Lung (tissue), 12 donors: ENCODE data around the gene SH2D1B. TPM values are rescaled to one million over a fixed set of nuclear protein-coding genes. Genes with fewer than 3 reads are reported as not detected.
"Not testable (repeated sequence)": the region's sequence is repeated elsewhere in the genome, so short reads cannot be mapped to it uniquely, and the experiment has no call there.

Experiments used
- ATAC-seq: fragments of 200-7000 bp; cut with Tn5 transposase; one replicate; pipeline ENCODE4 v1.9.1; 2020; ENCODE audit warnings: moderate number of reproducible peaks; ENCODE audit not compliant: insufficient read depth, low FRiP score
- DNase-seq, 3 donors: peaks; one replicate each; pipeline ENCODE4 v3.0.0-alpha.2; 2013 to 2017
- H3K27ac ChIP-seq, 2 donors: one replicate each; pipeline ENCODE4 v1.5.1; 2013; ENCODE audit warnings: mild to moderate bottlenecking in 2 of 2, moderate library complexity in 2 of 2, control low read depth in 1 of 2, inconsistent platforms in 1 of 2, low read depth in 1 of 2, low read length in 1 of 2
- H3K27me3 ChIP-seq, 3 donors: one replicate each; pipeline ENCODE4 v1.5.1; 2013; ENCODE audit warnings: low read length in 2 of 3; ENCODE audit not compliant: control insufficient read depth in 3 of 3, insufficient read depth in 3 of 3
- H3K36me3 ChIP-seq, 4 donors: one replicate each; pipeline ENCODE4 v1.5.1; 2013; ENCODE audit warnings: low read length in 4 of 4, mild to moderate bottlenecking in 1 of 4, moderate library complexity in 1 of 4; ENCODE audit not compliant: control insufficient read depth in 4 of 4, insufficient read depth in 4 of 4
- H3K4me1 ChIP-seq, 5 donors: one replicate each; pipeline ENCODE4 v1.5.1; 2013; ENCODE audit warnings: low read length in 5 of 5, mild to moderate bottlenecking in 2 of 5, moderate library complexity in 1 of 5; ENCODE audit not compliant: control insufficient read depth in 5 of 5, insufficient read depth in 5 of 5
- H3K4me3 ChIP-seq: one replicate; pipeline ENCODE4 v1.5.1; 2013; ENCODE audit warnings: mild to moderate bottlenecking, control low read depth, moderate library complexity
- H3K9ac ChIP-seq, 2 donors: one replicate each; pipeline ENCODE4 v1.5.1; 2013; ENCODE audit warnings: low read length in 2 of 2, control low read depth in 1 of 2; ENCODE audit not compliant: insufficient read depth in 1 of 2
- H3K9me3 ChIP-seq, 4 donors: one replicate each; pipeline ENCODE4 v1.5.1; 2013; ENCODE audit warnings: low read length in 3 of 4, mild to moderate bottlenecking in 1 of 4, moderate library complexity in 1 of 4; ENCODE audit not compliant: control insufficient read depth in 4 of 4, insufficient read depth in 3 of 4
- whole genome bisulfite sequencing, 2 donors: extraction: QIAGEN DNeasy Blood & Tissue Kit; methylation state at CpG; one replicate each; pipeline ENCODE4 v1.1.7; 2013; 5-methylcytosine and 5-hydroxymethylcytosine counted together
- polyA plus RNA-seq, 2 donors: library from polyadenylated mRNA; stranded (reverse); fragments of 200-250 nt; gene quantifications; one replicate each; pipeline ENCODE4 v1.2.1, GENCODE V29; 2013
- total RNA-seq, 2 donors: library from RNA; depleted of rRNA in 1 of 2; stranded (reverse); fragments of >200 nt in 1 of 2; gene quantifications; one replicate each; pipeline ENCODE4 v1.2.1, GENCODE V29; 2014 to 2021
- TF ChIP-seq, protein P1 (sequence below): IDR thresholded peaks from 2 replicates; pipeline ENCODE4 v1.5.1; 2012; ENCODE audit warnings: mild to moderate bottlenecking; ENCODE audit errors: control extremely low read depth, extremely low read depth
- donor health status: control.
- donor health status: control.
- donor health status: Bipolar disorder and iron deficiency.
- donor health status: healthy.
- donor health status: DM: yes; HTN: yes; CAD: no.

Gene SH2D1B
- total and polyA plus RNA-seq, 4 donors: 0.26 to 1.6 (median 1.0) TPM

GRCh38 chr1:162358928-162359327, 53.0 kb downstream of the SH2D1B start:
- DNase-seq (no peak), ATAC-seq (no peak)
- H3K4me1 ChIP-seq: peaks cover 0 to under 1% (median 0%) of the 10 kb centered on the region in 5 donors
- TF ChIP-seq, protein P1, sequence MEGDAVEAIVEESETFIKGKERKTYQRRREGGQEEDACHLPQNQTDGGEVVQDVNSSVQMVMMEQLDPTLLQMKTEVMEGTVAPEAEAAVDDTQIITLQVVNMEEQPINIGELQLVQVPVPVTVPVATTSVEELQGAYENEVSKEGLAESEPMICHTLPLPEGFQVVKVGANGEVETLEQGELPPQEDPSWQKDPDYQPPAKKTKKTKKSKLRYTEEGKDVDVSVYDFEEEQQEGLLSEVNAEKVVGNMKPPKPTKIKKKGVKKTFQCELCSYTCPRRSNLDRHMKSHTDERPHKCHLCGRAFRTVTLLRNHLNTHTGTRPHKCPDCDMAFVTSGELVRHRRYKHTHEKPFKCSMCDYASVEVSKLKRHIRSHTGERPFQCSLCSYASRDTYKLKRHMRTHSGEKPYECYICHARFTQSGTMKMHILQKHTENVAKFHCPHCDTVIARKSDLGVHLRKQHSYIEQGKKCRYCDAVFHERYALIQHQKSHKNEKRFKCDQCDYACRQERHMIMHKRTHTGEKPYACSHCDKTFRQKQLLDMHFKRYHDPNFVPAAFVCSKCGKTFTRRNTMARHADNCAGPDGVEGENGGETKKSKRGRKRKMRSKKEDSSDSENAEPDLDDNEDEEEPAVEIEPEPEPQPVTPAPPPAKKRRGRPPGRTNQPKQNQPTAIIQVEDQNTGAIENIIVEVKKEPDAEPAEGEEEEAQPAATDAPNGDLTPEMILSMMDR: no peak
- H3K27me3 ChIP-seq: no peaks in the 10 kb centered on the region
- H3K36me3 ChIP-seq: peaks cover 0 to 3% (median 1%) of the 10 kb centered on the region in 4 donors
- H3K9me3 ChIP-seq: no peaks in the 10 kb centered on the region
- H3K9ac ChIP-seq: no peak overlapping the region
- H3K27ac ChIP-seq: no peak overlapping the region
- 74 to 76% methylated on average over 1 of the region's 1 CpG for WGBS, 2 donors
- no peak overlapping the region for H3K4me3 ChIP-seq

DNA sequence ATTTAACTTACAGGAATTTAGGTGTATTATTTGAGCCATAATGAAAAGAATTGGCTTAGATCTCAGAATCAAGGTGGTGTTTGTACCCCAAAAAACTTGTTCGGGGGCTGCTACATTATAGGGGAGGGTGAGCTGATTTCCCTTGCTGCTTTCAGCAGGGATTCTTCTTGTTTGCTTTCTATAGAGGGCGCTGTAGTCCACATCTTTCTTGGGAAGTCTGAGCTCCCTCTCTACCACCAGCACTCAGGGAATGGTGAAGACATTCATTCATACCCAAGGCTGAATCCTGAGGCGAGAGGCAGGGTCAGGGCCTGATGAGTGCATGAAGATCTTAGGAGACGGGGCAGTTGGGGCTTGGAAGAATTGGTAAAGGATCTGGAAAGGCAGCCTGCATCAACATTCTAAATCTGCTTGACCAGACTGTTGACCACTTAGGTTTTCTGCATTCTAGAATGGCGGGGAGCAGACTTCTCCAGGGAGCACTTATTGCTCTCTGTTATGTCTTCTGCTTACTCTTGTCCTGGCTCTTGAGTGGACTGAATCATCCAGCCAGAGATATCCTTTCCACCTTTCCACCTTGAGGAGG, 54.2 kb downstream of the SH2D1B start:
- H3K27me3 ChIP-seq: no peaks in the 10 kb centered on the region
- no peaks in the 10 kb centered on the region for H3K9me3 ChIP-seq
- no peak overlapping the region for H3K27ac ChIP-seq
- H3K4me1 ChIP-seq: peaks cover 0 to 11% (median 5%) of the 10 kb centered on the region in 5 donors
- H3K4me3 ChIP-seq: no peak overlapping the region
- no peak overlapping the region for H3K9ac ChIP-seq
- DNase-seq (peak in 1 of 3 donors; percentile 18), ATAC-seq (peak; percentile 47)
- peaks cover 0 to 3% (median 1%) of the 10 kb centered on the region in 4 donors for H3K36me3 ChIP-seq
- WGBS, 2 donors: 52 to 55% methylated on average over 5 of the region's 5 CpGs
- TF ChIP-seq, protein P1: no peak

- Histone ChIP-seq H3K9ac (no peak overlapping the region), H3K4me3 (no peak overlapping the region), H3K4me1 (peaks cover 0 to 11% (median 7%) of the 10 kb centered on the region in 5 donors), H3K36me3 (peaks cover 0 to 3% (median 1%) of the 10 kb centered on the region in 4 donors), H3K9me3 (no peaks in the 10 kb centered on the region), H3K27me3 (no peaks in the 10 kb centered on the region), H3K27ac (no peak overlapping the region)
- TF ChIP-seq, protein P1: no peak
- ATAC-seq (no peak), DNase-seq (no peak)
- 60 to 65% methylated on average over 5 of the region's 5 CpGs for WGBS, 2 donors
Measured at GRCh38 chr1:162353702-162354101, 58.2 kb downstream of the SH2D1B start.

- Histone ChIP-seq H3K27me3 (no peaks in the 10 kb centered on the region), H3K4me3 (no peak overlapping the region), H3K27ac (no peak overlapping the region), H3K9me3 (no peaks in the 10 kb centered on the region), H3K9ac (no peak overlapping the region), H3K36me3 (peaks cover 0 to 3% (median 1%) of the 10 kb centered on the region in 4 donors), H3K4me1 (peaks cover 0 to 11% (median 7%) of the 10 kb centered on the region in 5 donors)
- WGBS, 2 donors: 69 to 78% methylated on average over 9 of the region's 9 CpGs
- TF ChIP-seq, protein P1: no peak
- DNase-seq (no peak), ATAC-seq (no peak)
Measured at GRCh38 chr1:162353078-162353477, 58.9 kb downstream of the SH2D1B start.

DNA sequence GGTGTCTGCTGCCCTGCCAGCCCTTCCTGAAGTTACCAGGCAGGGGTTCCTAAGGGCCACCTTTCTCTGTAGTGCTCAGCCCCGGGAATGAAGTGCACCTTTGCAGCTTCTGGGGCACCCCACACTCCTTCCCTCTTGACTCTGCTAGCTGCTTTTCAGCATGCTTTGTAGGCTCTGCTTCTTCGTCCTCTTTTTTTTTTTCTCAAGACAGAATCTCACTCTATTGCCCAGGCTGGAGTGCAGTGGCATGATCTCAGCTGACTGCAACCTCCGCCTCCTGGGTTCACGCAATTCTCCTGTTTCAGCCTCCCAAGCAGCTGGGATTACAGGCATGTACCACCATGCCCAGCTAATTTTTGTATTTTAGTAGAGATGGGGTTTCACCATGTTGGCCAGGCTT, 60.1 kb downstream of the SH2D1B start:
- H3K9me3 ChIP-seq, H3K36me3 ChIP-seq, H3K9ac ChIP-seq, H3K4me3 ChIP-seq, DNase-seq, H3K27ac ChIP-seq, H3K27me3 ChIP-seq, ATAC-seq: not testable (repeated sequence)
- H3K4me1 ChIP-seq: peaks cover 0 to 11% (median 7%) of the 10 kb centered on the region in 5 donors
- WGBS, 2 donors: 50 to 70% methylated on average over 3 of the region's 4 CpGs
